KBM-7 (cell line): ENCODE measurements around the gene NINL.
"Not testable (repeated sequence)": the region's sequence is repeated elsewhere in the genome, so short reads cannot be mapped to it uniquely, and the experiment has no call there.

ENCODE experiments used
- DNase-seq: peaks from one replicate; pipeline ENCODE4 v3.0.0-alpha.2; 2015
- in situ Hi-C: fragments of 300-500 bp; cut with MboI; formaldehyde crosslinking; loops from 2 replicates; pipeline ENCODE4 v1.14.3; 2020; ENCODE audit warnings: low sequenced_read_pairs, low pct_unique_long_range_greater_than_20kb, mixed read lengths

Gene NINL

DNA sequence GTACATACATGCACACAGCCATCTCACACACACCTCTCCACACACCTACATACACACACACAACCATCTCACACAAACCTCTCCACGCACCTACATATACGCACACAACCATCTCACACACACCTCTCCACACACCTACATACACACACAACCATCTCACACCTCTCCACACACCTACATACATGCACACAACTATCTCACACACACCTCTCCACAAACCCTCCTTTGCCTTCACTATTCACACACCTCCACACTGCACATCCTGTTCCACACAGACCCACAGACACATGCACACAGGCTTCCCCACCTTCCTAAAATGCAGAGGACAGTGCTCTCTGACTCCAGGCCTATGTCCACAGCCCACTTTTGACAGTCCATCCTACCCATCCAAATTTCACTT, 16.3 kb upstream of the NINL start:
- in situ Hi-C loops: no loop called here
- no peak for DNase-seq

DNA sequence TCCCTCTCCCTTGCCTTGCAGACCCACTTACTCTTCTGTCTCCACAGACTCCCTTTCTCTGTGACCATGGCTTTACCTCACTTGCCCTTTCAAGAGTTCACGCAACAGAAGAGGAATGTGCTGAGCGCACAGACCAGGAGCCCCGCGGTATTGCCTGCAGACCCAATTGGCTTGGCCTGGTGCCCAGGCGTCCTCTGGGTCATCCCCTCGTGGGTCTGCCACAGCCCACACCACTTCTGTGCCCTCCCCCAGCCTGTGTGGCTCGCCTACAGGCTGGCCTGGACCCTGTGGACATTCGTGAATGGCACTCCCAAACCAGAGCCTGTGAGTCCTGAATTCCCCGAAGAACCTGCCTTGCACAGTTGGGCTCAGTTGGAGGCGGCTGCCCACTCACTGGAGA, 15.3 kb upstream of the NINL start:
- in situ Hi-C loops: no loop called here
- DNase-seq: no peak

GRCh38 chr20:25592135-25592852, 7.0 kb upstream of the NINL start:
- no peak for DNase-seq
- in situ Hi-C loops: no loop called here

DNA sequence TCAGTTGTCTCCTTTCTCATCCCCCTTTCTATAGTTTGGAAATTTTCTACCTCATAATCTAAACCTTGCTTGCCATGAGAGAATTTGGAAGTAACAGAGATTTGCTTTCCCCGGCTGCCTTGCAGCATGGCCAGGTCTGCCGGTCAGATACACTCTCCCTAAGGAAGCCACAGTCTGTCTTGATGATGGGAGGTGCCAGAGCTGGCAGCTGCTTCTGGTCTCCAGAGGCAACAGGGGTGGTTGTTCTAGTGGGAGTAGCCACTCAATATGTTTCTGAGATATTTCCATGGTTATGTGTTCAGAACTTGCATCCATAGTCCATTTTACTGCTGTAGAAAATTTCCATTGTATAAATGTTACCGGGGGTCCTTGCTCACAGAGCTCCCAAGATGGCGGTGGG, 5.4 kb upstream of the NINL start:
- in situ Hi-C loops: not testable (repeated sequence)

DNA sequence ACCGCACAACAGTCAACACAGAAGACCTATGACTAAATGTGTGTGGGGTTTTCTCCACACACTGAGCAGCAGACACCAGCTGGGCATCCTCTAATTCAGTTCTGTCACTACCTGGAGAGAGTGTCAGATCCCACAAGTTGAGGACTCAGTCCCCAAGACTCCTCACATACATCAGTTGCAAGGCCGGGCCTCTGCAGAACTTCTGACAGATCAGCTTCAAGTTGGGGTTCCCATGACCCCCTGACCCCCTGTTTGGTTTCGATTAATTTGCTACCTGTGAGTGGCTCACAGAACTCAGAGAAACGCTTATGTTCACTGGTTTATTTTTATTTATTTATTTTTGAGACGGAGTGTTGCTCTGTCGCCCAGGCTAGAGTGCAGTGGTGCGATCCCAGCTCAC, 3.2 kb upstream of the NINL start:
- no peak for DNase-seq
- in situ Hi-C loops: no loop called here

More for the DNA sequence above, 5.4 kb upstream of the NINL start:
- not testable (repeated sequence) for DNase-seq

- in situ Hi-C loops: no loop called here
- DNase-seq: no peak
Observed at GRCh38 chr20:25587536-25587935, 2.2 kb upstream of the NINL start.

DNA sequence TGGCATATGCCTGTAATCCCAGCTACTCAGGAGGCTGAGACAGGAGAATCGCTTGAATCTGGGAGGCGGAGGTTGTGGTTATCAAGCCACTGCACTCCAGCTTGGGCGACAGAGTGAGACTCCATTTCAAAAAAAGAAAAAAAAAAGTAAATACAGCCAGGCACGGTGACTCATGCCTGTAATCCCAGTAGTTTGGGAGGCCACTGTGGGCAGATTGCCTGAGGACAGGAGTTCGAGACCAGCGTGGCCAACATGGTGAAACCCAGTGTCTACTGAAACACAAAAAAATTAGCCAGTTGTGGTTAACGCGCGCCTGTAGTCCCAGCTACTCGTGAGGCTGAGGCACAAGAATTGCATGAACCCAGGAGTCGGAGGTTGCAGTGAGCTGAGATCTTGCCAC, 1.5 kb upstream of the NINL start:
- no peak for DNase-seq
- in situ Hi-C loops: no loop called here

GRCh38 chr20:25583607-25584006, 1.7 kb downstream of the NINL start:
- DNase-seq, in situ Hi-C loops: not testable (repeated sequence)

DNA sequence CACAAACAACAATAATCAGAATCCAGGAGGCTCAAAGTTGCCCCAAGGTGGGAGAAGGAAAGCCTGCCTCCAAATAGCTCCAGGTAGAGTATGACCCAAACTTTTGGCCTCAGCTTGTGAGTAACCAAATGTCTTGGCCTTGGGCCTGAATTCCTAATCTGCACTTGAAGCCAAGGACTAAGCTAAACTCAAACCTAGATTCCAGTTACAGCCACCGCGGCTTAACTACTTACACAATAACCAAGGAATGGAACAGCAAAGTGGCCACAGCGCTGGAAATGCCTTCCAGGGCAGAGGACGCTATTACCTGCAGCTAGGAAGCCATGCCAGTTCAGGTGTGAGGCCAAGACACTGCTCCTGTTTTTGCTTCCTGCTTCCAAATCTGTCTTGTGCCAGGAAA, 4.6 kb downstream of the NINL start:
- in situ Hi-C loops: no loop called here
- no peak for DNase-seq

DNA sequence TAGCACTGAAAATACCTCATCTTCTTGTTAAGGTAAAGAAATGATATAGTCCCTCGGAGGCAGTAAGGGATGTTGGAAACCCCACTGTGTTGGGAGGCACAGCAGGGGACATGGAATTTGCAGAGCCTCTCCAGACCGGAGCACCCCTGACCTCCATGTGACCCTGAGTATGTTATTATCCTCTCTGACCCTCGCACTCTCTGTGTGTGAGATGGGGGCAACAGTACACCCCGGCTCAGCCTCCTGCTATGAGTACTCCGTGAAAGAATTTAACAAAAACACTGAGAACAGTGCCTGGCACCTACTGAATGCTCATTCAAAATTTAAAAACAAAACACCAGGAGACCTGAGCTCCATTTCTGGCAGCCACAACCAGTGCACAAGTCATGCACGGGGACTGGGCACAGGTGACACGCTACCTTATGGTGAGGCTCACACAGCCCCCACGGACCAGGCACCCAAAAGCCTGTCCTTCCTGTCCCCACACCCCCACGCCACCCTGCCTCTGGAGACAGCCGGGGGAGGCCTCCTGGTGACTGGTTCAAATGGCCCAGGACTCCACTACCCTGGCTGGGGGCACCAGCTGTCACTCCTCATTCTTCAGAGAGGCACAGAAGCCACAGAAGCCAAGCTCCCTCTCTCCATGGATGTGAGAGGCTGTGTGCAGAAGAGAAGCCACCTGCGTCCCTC, 6.1 kb downstream of the NINL start:
- DNase-seq: no peak

DNA sequence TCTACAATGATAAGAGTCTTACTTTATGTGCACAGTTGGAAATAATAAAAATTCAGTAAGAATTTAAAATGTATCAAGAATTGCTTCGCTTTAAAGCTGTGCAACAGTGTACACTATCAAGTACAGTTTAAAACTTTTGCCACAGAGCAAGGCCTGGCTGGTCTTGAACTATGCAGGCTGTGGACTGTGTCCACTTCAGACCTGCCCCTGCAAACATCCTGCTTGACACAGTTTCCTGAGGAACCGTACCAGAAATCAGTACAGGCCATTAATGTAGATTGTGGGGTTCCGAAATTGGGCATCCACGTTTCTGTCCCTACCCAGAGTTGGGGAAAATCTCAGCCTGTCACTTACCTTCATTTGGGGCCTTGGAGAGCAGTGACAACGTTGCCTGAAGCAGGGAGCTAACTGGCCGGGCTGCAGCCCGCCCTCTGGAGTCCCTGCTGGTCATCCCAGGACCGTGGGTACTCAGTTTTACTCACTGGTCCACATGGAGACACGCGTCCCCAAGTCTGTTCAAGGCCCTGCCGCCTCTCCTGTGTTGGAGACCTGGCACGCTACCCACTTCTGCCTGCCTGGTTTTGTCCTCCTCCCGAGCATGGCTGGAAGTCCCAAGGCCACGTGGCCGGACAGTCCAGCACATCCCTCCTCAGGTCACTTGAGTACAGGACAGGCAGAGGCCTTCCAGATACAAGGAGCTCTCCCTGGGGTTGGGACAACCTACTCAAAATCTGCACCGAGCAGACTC, 8.4 kb downstream of the NINL start:
- in situ Hi-C loops: no loop called here
- DNase-seq: no peak

More for the DNA sequence above, 6.1 kb downstream of the NINL start:
- in situ Hi-C loops: no loop called here

GRCh38 chr20:25574411-25574810, 10.9 kb downstream of the NINL start:
- DNase-seq: peak; percentile 23
- in situ Hi-C loops: no loop called here

- DNase-seq: no peak
- in situ Hi-C loops: no loop called here
Observed at GRCh38 chr20:25573288-25574251, 11.8 kb downstream of the NINL start.

GRCh38 chr20:25571817-25572216, 13.5 kb downstream of the NINL start:
- in situ Hi-C loops: no loop called here
- DNase-seq: no peak

DNA sequence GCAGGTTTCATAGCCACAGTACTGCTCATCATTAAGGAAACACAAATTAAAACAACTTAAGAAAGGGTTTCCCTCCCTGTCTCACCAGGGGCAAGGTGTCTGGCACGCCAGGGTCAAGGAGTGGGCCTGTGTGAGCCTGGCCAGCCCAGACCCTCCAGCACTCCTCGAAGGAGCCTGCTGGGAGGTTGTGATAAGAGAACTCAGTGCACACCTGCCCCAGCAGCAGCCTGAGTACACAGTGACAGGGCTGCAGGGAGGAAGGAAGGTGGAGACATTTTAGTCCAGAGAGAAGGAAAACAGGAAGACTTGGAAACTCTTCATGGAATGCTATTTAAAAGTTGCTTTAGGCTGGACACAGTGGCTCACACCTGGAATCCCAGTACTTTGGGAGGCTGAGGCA, 14.1 kb downstream of the NINL start:
- in situ Hi-C loops: no loop called here
- DNase-seq: no peak

- no peak for DNase-seq
- in situ Hi-C loops: no loop called here
Observed at GRCh38 chr20:25570148-25570530, 15.2 kb downstream of the NINL start.

GRCh38 chr20:25567286-25567685, 18.0 kb downstream of the NINL start:
- DNase-seq: no peak
- in situ Hi-C loops: no loop called here

GRCh38 chr20:25566821-25567220, 18.5 kb downstream of the NINL start:
- no peak for DNase-seq
- in situ Hi-C loops: no loop called here

GRCh38 chr20:25565578-25566157, 19.7 kb downstream of the NINL start:
- DNase-seq: no peak
- in situ Hi-C loops: no loop called here
